ENCODE results near the gene MTUS2.
"Not testable (repeated sequence)": the region's sequence is repeated elsewhere in the genome, so short reads cannot be mapped to it uniquely, and the experiment has no call there.

MTUS2 gene

GRCh38 chr13:29170436-29171082 lies 350.4 kb downstream of the MTUS2 start:
- no peak for DNase-seq

- DNase-seq = no peak
Observed at GRCh38 chr13:29171244-29171643, 351.1 kb downstream of the MTUS2 start.

GRCh38 chr13:29174093-29174492 lies 354.0 kb downstream of the MTUS2 start:
- DNase-seq = no peak

GRCh38 chr13:29175250-29175873 lies 355.2 kb downstream of the MTUS2 start:
- DNase-seq = no peak

GRCh38 chr13:29180055-29180454 lies 359.9 kb downstream of the MTUS2 start:
- no peak for DNase-seq

- peak; percentile 9 for DNase-seq
Observed at GRCh38 chr13:29182216-29182615, 362.1 kb downstream of the MTUS2 start.

- DNase-seq = no peak
Observed at GRCh38 chr13:29185926-29186325, 365.8 kb downstream of the MTUS2 start.

- DNase-seq = no peak
Observed at GRCh38 chr13:29187584-29187983, 367.4 kb downstream of the MTUS2 start.

GRCh38 chr13:29190298-29190697 lies 370.2 kb downstream of the MTUS2 start:
- no peak for DNase-seq

GRCh38 chr13:29193083-29193482 lies 372.9 kb downstream of the MTUS2 start:
- DNase-seq = no peak

GRCh38 chr13:29195456-29195855 lies 375.3 kb downstream of the MTUS2 start:
- DNase-seq = no peak

- no peak for DNase-seq
Observed at GRCh38 chr13:29196409-29197074, 376.4 kb downstream of the MTUS2 start.

GRCh38 chr13:29202753-29203152 lies 382.6 kb downstream of the MTUS2 start:
- not testable (repeated sequence) for DNase-seq

- DNase-seq = no peak
Observed at GRCh38 chr13:29204651-29205050, 384.5 kb downstream of the MTUS2 start.

GRCh38 chr13:29210676-29211075 lies 390.5 kb downstream of the MTUS2 start:
- no peak for DNase-seq

GRCh38 chr13:29211162-29211561 lies 391.0 kb downstream of the MTUS2 start:
- DNase-seq = not testable (repeated sequence)

GRCh38 chr13:29222458-29222857 lies 402.3 kb downstream of the MTUS2 start:
- no peak for DNase-seq

GRCh38 chr13:29224206-29224605 lies 404.1 kb downstream of the MTUS2 start:
- no peak for DNase-seq

- DNase-seq = no peak
Observed at GRCh38 chr13:29227576-29227975, 407.4 kb downstream of the MTUS2 start.

GRCh38 chr13:29230299-29230845 lies 410.2 kb downstream of the MTUS2 start:
- no peak for DNase-seq

- DNase-seq = no peak
Observed at GRCh38 chr13:29239653-29240525, 419.8 kb downstream of the MTUS2 start.

- DNase-seq = no peak
Observed at GRCh38 chr13:29254626-29255370, 434.7 kb downstream of the MTUS2 start.
